HepG2 (cell line): ENCODE measurements around the gene ST6GALNAC6. TPM values are rescaled to one million over a fixed set of nuclear protein-coding genes. Genes with fewer than 3 reads are reported as not detected.
A peak's percentile ranks its signal among the peaks of the same experiment; 100 is the strongest.

Source experiments
- ATAC-seq: fragments of 200-7000 bp; cut with Tn5 transposase; 3 replicates; pipeline ENCODE4 v1.9.1; 2020; ENCODE audit warnings: mild to moderate bottlenecking, moderate library complexity
- BruUV-seq: library from RNA; stranded (reverse); fragments of 400-500 nt; replicated peaks from 2 replicates; lab custom pipeline; 2021; lab: Mats Ljungman, UMichigan
- CTCF ChIA-PET: fragments of 300-600 bp; formaldehyde crosslinking; extraction: SDS; loops from one replicate; lab custom pipeline; 2021; ENCODE audit warnings: low total read pairs, inconsistent platforms, low intra/inter-chr PET ratio; lab: Yijun Ruan, JAX
- POLR2A ChIA-PET: fragments of 350-600 bp; sonication (Branson Sonifier 250); formaldehyde crosslinking; loops from one replicate; lab custom pipeline; 2020; ENCODE audit warnings: antibody characterized with exemption, inconsistent platforms; lab: Yijun Ruan, JAX
- DNase-seq: peaks from one replicate; pipeline ENCODE4 v3.0.0-alpha.2; 2015; ENCODE audit warnings: low spot score
- FAIRE-seq: peaks from 3 replicates; lab custom pipeline; 2011; peaks lifted over from hg19 to GRCh38; lab: Jason Lieb, UNC
- H2AFZ ChIP-seq: one replicate; pipeline ENCODE4 v1.6.1; 2011; ENCODE audit warnings: low read length, inconsistent platforms
- H3K27ac ChIP-seq: fragments of 300-600 bp; 3 replicates; pipeline ENCODE4 v1.8.0; 2011; ENCODE audit warnings: mixed run types, mild to moderate bottlenecking, mixed read lengths, low read length, inconsistent platforms; ENCODE audit not compliant: insufficient read depth; ENCODE audit errors: extremely low read length
- H3K27me3 ChIP-seq, 2 experiments: fragments of 200-600 bp in 1 of 2; 2 replicates in 1 of 2; 3 replicates in 1 of 2; pipeline versions ENCODE4 v1.6.0 to v1.8.0; 2011; ENCODE audit warnings: low read length in 2 of 2, mild to moderate bottlenecking in 2 of 2, moderate library complexity in 2 of 2, inconsistent platforms in 1 of 2; ENCODE audit not compliant: insufficient read depth in 2 of 2, control insufficient read depth in 1 of 2
- H3K36me3 ChIP-seq, 2 experiments: fragments of 200-600 bp in 1 of 2; replicated peaks in 1 of 2; 2 replicates in 1 of 2; 3 replicates in 1 of 2; pipeline versions ENCODE4 v1.5.1 to v1.8.0; 2011; ENCODE audit warnings: low read length in 2 of 2, inconsistent platforms in 1 of 2; ENCODE audit not compliant: insufficient read depth in 2 of 2, control insufficient read depth in 1 of 2
- H3K4me1 ChIP-seq: 2 replicates; pipeline ENCODE4 v1.5.1; 2012; ENCODE audit warnings: low read length, inconsistent platforms; ENCODE audit not compliant: insufficient read depth
- H3K4me2 ChIP-seq: 2 replicates; pipeline ENCODE4 v1.6.0; 2011; ENCODE audit warnings: low read depth, low read length, inconsistent platforms
- H3K4me3 ChIP-seq, 3 experiments: fragments of 200-600 bp in 1 of 3; sonication (generic), shearing (Covaris generic) in 1 of 3; replicated peaks in 1 of 3; 2 replicates each; pipeline ENCODE4 v1.5.1; 2011 to 2016; ENCODE audit warnings: low read length in 3 of 3, inconsistent platforms in 2 of 3, low read depth in 2 of 3, mild to moderate bottlenecking in 2 of 3, control low read depth in 1 of 3, mixed read lengths in 1 of 3; ENCODE audit not compliant: insufficient read depth in 1 of 3
- H3K79me2 ChIP-seq: one replicate; pipeline ENCODE4 v1.6.1; 2011; ENCODE audit warnings: low read length, inconsistent platforms; ENCODE audit not compliant: insufficient read depth
- H3K9ac ChIP-seq: 2 replicates; pipeline ENCODE4 v1.6.0; 2011; ENCODE audit warnings: mild to moderate bottlenecking, low read depth, low read length, inconsistent platforms; ENCODE audit not compliant: insufficient read depth
- H3K9me3 ChIP-seq: 2 replicates; pipeline ENCODE4 v1.5.1; 2012; ENCODE audit warnings: mild to moderate bottlenecking, low read length
- H4K20me1 ChIP-seq: 2 replicates; pipeline ENCODE4 v1.6.0; 2011; ENCODE audit warnings: inconsistent platforms, mild to moderate bottlenecking, low read length, moderate library complexity; ENCODE audit not compliant: insufficient read depth
- AGO2 ChIP-seq: fragments of 200-400 bp; formaldehyde crosslinking; optimal IDR thresholded peaks from 2 replicates; pipeline ENCODE3; 2017; ENCODE audit warnings: mild to moderate bottlenecking, low read depth, low read length, moderate library complexity
- CEBPB ChIP-seq: IDR thresholded peaks from 2 replicates; pipeline ENCODE4 v1.6.1; 2011; ENCODE audit warnings: low read depth, low read length, improper control_type of control experiment, borderline replicate concordance
- CHD2 ChIP-seq: IDR thresholded peaks from 2 replicates; pipeline ENCODE4 v1.6.1; 2011; ENCODE audit warnings: low read depth, low read length, improper control_type of control experiment
- CSRNP1 ChIP-seq: sonication (generic); formaldehyde crosslinking; IDR thresholded peaks from 2 replicates; pipeline ENCODE4 v1.8.1; 2023; ENCODE audit warnings: mild to moderate bottlenecking, missing genetic modification reagents
- DNMT3B ChIP-seq: conservative IDR thresholded peaks from 2 replicates; pipeline ENCODE4 v1.6.1; 2016; ENCODE audit warnings: missing biosample characterization, control low read depth
- HNRNPL ChIP-seq: fragments of 200-400 bp; formaldehyde crosslinking; IDR thresholded peaks from 2 replicates; pipeline ENCODE4 v1.6.1; 2017; ENCODE audit warnings: mild to moderate bottlenecking, low read depth, low read length
- JUN ChIP-seq: sonication (generic); formaldehyde crosslinking; IDR thresholded peaks from 2 replicates; pipeline ENCODE4 v1.4.0; 2020; ENCODE audit warnings: mild to moderate bottlenecking, missing genetic modification reagents
- KDM2A ChIP-seq: sonication (generic); formaldehyde crosslinking; IDR thresholded peaks from 2 replicates; pipeline ENCODE4 v1.4.0; 2020; ENCODE audit warnings: low read depth, missing genetic modification reagents, borderline replicate concordance
- NFE2L2 ChIP-seq: fragments of 150-350 bp; IDR thresholded peaks from 2 replicates; pipeline ENCODE4 v1.6.1; 2014; ENCODE audit warnings: low read length
- NONO ChIP-seq, 2 experiments: fragments of 450-650 bp in 1 of 2; sonication (generic) in 1 of 2; formaldehyde crosslinking in 1 of 2; IDR thresholded peaks in 1 of 2; conservative IDR thresholded peaks in 1 of 2; 2 replicates each; pipeline versions ENCODE4 v1.6.1 to v1.8.0; 2017 to 2022; ENCODE audit warnings: mild to moderate bottlenecking in 1 of 2, missing genetic modification reagents in 1 of 2, moderate library complexity in 1 of 2
- PHF8 ChIP-seq: sonication (generic); formaldehyde crosslinking; IDR thresholded peaks from 2 replicates; pipeline ENCODE4 v1.5.0; 2020; ENCODE audit warnings: missing genetic modification reagents
- POLR2AphosphoS5 ChIP-seq: IDR thresholded peaks from 2 replicates; pipeline ENCODE4 v1.6.1; 2012; ENCODE audit warnings: low read depth, low read length
- ZNF326 ChIP-seq: sonication (generic); formaldehyde crosslinking; IDR thresholded peaks from 2 replicates; pipeline ENCODE4 v1.4.0; 2020; ENCODE audit warnings: missing genetic modification reagents, borderline replicate concordance
- ZNF572 ChIP-seq: sonication (generic); formaldehyde crosslinking; IDR thresholded peaks from 2 replicates; pipeline ENCODE4 v1.5.1; 2020; ENCODE audit warnings: mild to moderate bottlenecking, missing genetic modification reagents
- ZNF703 ChIP-seq: sonication (generic); formaldehyde crosslinking; IDR thresholded peaks from 2 replicates; pipeline ENCODE4 v1.5.1; 2020; ENCODE audit warnings: missing genetic modification reagents, mild to moderate bottlenecking, moderate library complexity, borderline replicate concordance
- ZNF775 ChIP-seq: sonication (generic); formaldehyde crosslinking; IDR thresholded peaks from 2 replicates; pipeline ENCODE4 v1.4.0; 2020; ENCODE audit warnings: missing genetic modification reagents, mild to moderate bottlenecking, moderate library complexity, borderline replicate concordance
- ZNF788 ChIP-seq: sonication (generic); formaldehyde crosslinking; IDR thresholded peaks from 2 replicates; pipeline ENCODE4 v1.5.0; 2020; ENCODE audit warnings: mild to moderate bottlenecking, missing genetic modification reagents, borderline replicate concordance
- WGBS: methylation state at CpG from one replicate; pipeline ENCODE4 v1.1.6; 2017; ENCODE audit warnings: low lambda C conversion rate; 5-methylcytosine and 5-hydroxymethylcytosine counted together
- in situ Hi-C: cut with HindIII; loops from 2 replicates; pipeline ENCODE4 v1.10.0; 2017; ENCODE audit warnings: low pct_unique_long_range_greater_than_20kb; ENCODE audit not compliant: extremely low pct_ligation_motif_present
- intact Hi-C: fragments of 100-400 bp; cut with micrococcal nuclease; formaldehyde crosslinking; loops from one replicate; pipeline ENCODE4 v1.10.0; 2022; ENCODE audit not compliant: unreplicated experiment
- polyA plus RNA-seq, 8 experiments: library from polyadenylated mRNA; depleted of rRNA in 3 of 8; stranded (reverse) in 7 of 8; unstranded in 1 of 8; fragments of >200 nt; fragmentation: Illumina TruSeq in 4 of 8; extraction: Trizol in 4 of 8; gene quantifications; 2 replicates each; pipeline versions ENCODE4 v1.2.1 to v1.2.3, GENCODE V29; 2011 to 2016; ENCODE audit warnings: low read depth in 4 of 8, missing spikeins in 1 of 8, mixed read lengths in 1 of 8; ENCODE audit not compliant: insufficient read depth in 1 of 8
- total RNA-seq, 5 experiments: library from RNA; depleted of rRNA; stranded (reverse); fragments of >200 nt; fragmentation: Illumina TruSeq; extraction: Trizol; gene quantifications; 2 replicates each; pipeline ENCODE4 v1.2.3, GENCODE V29; 2016; ENCODE audit warnings: low read depth in 1 of 5
- TF ChIP-seq, protein P1 (sequence below): sonication (generic); formaldehyde crosslinking; IDR thresholded peaks from 2 replicates; pipeline ENCODE4 v1.5.1; 2020; ENCODE audit warnings: missing genetic modification reagents, mild to moderate bottlenecking, borderline replicate concordance

ST6GALNAC6 gene
- total and polyA plus RNA-seq, 2 of the 13 experiments (the other 11 are each of a cell fraction or from before 2014, with no cell fraction given), result 18.5 to 65.4 TPM

DNA sequence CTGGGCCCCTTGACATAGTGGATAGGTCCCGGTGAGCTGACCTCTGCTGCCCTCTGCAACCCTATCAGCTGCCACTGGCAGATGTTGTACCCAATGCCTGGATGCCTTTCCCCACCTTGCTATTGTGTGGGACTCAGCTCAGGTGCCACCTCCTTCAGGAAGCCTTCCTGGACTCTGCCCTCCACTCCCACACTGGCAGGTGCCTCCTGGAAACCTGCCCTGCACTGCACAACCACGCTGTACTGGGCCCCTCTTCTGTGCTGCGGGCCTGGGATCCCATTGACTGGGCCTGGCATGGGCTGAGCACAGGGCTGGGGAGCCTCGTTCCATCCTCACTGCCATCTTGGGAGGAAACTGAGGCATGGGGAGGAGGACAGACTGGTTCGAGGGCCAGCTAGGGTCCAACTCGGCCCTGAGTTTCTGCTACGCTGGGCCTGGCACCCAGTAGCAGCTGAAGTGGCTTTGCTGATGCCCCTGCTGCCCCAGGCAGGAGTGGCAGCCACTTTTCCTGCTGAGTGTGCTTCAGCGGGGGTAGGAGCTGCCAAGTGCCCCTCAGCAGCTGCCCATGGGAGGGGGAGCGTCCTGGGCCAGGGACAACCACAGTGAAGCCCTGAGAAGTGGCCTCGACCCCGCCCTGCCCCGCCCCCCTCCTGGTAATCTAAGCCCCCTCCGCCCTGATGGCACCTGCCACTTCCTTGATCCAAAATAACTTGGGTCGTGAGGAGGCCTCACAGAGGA lies 23.2 kb downstream of the ST6GALNAC6 start (continued):
- no peak for TF ChIP-seq ZNF572 (CRISPR knock-in tag)
- no peak for TF ChIP-seq NFE2L2
- TF ChIP-seq CHD2, result no peak
- no peak for TF ChIP-seq ZNF703
- peak; percentile 13 for TF ChIP-seq AGO2
- TF ChIP-seq POLR2AphosphoS5, result no peak
- no peak for TF ChIP-seq JUN (CRISPR knock-in tag)
- no peak for TF ChIP-seq ZNF788 (CRISPR knock-in tag)
- no peak for TF ChIP-seq ZNF326 (CRISPR knock-in tag)
- TF ChIP-seq PHF8, result no peak

- DNase-seq, result no peak
- ChIA-PET CTCF (no interaction called here), POLR2A (interaction anchor here (2.1 kb wide), 1 partner anchor 22 kb away, joined by 11 read pairs; no protein-coding TSS in a partner anchor)
- 72% methylated on average over 10 of the region's 10 CpGs for WGBS
- in situ Hi-C loops (no loop called here), intact Hi-C loops (no loop called here)
- Histone ChIP-seq H3K27ac (no peak overlapping the region), H4K20me1 (no peaks in the 10 kb centered on the region), H3K27me3 (no peaks in the 10 kb centered on the region), H3K4me1 (peaks cover 34% of the 10 kb centered on the region), H3K79me2 (no peaks in the 10 kb centered on the region), H3K9me3 (no peaks in the 10 kb centered on the region), H3K4me3 (peak overlapping the region in 1 of 3 experiments; percentile 44; a peak in 1 of 6 replicates), H3K9ac (no peak overlapping the region), H2AFZ (no peak overlapping the region), H3K36me3 (no peaks in the 10 kb centered on the region; a peak in 1 of 5 replicates), H3K4me2 (peak overlapping the region; percentile 87; the same call in 1 of the 2 replicates)
- FAIRE-seq, result no peak
- BruUV-seq, result no TSS peak
- ATAC-seq, result peak; percentile 6; the same call in 2 of the 3 replicates
- TF ChIP-seq ZNF775 (CRISPR knock-in tag), result no peak
- TF ChIP-seq, protein P1, sequence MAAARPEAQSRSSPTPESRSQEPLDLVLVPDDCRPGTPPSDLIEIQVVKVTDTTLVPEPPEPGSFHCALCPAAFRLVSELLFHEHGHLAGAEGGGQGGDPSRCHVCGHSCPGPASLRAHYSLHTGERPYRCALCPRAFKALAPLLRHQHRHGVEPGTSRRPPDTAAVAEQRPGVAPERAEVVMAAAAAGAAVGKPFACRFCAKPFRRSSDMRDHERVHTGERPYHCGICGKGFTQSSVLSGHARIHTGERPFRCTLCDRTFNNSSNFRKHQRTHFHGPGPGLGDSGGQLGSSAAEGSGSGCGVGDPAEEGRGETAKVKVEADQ (CRISPR knock-in tag), result no peak
- TF ChIP-seq HNRNPL, result 0 out of 2 replicates have a peak, but pooled peaks have one; percentile 2
- TF ChIP-seq NONO (IDR thresholded peaks at IDR 0.05), result no peak
- TF ChIP-seq NONO (CRISPR knock-in tag; conservative IDR thresholded peaks at IDR 0.05), result no peak
- no peak for TF ChIP-seq CEBPB
- no peak for TF ChIP-seq KDM2A (CRISPR knock-in tag)
- TF ChIP-seq CSRNP1 (CRISPR knock-in tag), result no peak
- no peak for TF ChIP-seq DNMT3B (CRISPR knock-in tag)
Observed at GRCh38 chr9:127875306-127875966, 24.0 kb downstream of the ST6GALNAC6 start.
